ENCODE measurements around the gene TLE4. TPM values are rescaled to one million over a fixed set of nuclear protein-coding genes. Genes with fewer than 3 reads are reported as not detected.

Gene TLE4
- polyA plus RNA-seq, 3 donors, result 21.0 to 107 (median 21.7) TPM

DNA sequence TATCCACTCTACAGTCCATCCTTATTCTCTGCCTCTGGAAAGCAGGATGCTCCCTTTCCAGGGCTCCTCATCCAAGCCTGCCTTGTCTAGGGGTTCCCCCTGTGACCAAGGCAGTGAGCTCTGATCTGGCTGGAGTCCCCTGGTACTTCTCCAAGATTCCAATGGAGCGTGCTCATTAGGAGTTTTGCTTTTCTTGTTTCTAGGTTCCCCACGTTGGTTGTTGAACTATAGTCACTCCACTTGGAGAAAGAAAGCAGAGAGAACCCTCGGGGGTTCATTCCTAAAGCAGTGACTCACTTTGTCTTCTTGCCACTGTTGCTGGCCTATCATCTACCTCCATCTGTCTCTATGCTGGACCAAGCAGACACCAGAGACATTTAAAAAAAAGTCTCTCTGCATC lies 192.6 kb downstream of the TLE4 start:
- no peaks in the 10 kb centered on the region for H3K9me3 ChIP-seq (replicated peaks in 1 of 2; ENCODE audit: control insufficient read depth in 1 of 2, insufficient read depth in 1 of 2, low read length in 2 of 2)
- no peaks in the 10 kb centered on the region for H4K20me1 ChIP-seq (ENCODE audit: insufficient read depth, low read length)
- Mint-ChIP-seq H3K9me3 (peaks cover 0 to 5% (median under 1%) of the 10 kb centered on the region in 7 donors), H3K36me3 (no peaks in the 10 kb centered on the region), H3K4me3 (no peak overlapping the region), H3K27ac (no peak overlapping the region), H3K4me1 (no peaks in the 10 kb centered on the region), H3K27me3 (ENCODE audit: low read depth in 3 of 3) (peaks cover 2 to 3% (median 2%) of the 10 kb centered on the region in 3 donors)
- no peaks in the 10 kb centered on the region for H3K36me3 ChIP-seq (replicated peaks in 1 of 2; ENCODE audit: control insufficient read depth in 1 of 2, insufficient read depth in 2 of 2, low read length in 2 of 2)
- no peak overlapping the region for H3K9ac ChIP-seq (ENCODE audit: insufficient read depth, low read length, poor library complexity, severe bottlenecking)
- H3K4me2 ChIP-seq (replicated peaks; ENCODE audit: extremely low read depth, low read length, poor library complexity, severe bottlenecking), result no peak overlapping the region
- H3K27ac ChIP-seq (ENCODE audit: low read depth in 1 of 2, low read length in 2 of 2), result no peak overlapping the region
- 90% methylated on average over 2 of the region's 3 CpGs for WGBS (ENCODE audit: insufficient coverage)
- H3K4me1 ChIP-seq (ENCODE audit: control insufficient read depth in 1 of 2, insufficient read depth in 2 of 2, low read length in 2 of 2), result no peaks in the 10 kb centered on the region
- no peak overlapping the region for H3K4me3 ChIP-seq (replicated peaks in 1 of 3; ENCODE audit: low read depth in 2 of 3, low read length in 3 of 3)
- no peaks in the 10 kb centered on the region for H3K27me3 ChIP-seq (ENCODE audit: control insufficient read depth in 2 of 2, insufficient read depth in 2 of 2, low read length in 2 of 2)
- no peaks in the 10 kb centered on the region for H3K79me2 ChIP-seq (ENCODE audit: insufficient read depth, low read length)
- H2AFZ ChIP-seq (ENCODE audit: insufficient read depth, low read depth, low read length, poor library complexity, severe bottlenecking), result no peak overlapping the region
- TF ChIP-seq, protein P1, sequence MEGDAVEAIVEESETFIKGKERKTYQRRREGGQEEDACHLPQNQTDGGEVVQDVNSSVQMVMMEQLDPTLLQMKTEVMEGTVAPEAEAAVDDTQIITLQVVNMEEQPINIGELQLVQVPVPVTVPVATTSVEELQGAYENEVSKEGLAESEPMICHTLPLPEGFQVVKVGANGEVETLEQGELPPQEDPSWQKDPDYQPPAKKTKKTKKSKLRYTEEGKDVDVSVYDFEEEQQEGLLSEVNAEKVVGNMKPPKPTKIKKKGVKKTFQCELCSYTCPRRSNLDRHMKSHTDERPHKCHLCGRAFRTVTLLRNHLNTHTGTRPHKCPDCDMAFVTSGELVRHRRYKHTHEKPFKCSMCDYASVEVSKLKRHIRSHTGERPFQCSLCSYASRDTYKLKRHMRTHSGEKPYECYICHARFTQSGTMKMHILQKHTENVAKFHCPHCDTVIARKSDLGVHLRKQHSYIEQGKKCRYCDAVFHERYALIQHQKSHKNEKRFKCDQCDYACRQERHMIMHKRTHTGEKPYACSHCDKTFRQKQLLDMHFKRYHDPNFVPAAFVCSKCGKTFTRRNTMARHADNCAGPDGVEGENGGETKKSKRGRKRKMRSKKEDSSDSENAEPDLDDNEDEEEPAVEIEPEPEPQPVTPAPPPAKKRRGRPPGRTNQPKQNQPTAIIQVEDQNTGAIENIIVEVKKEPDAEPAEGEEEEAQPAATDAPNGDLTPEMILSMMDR (IDR thresholded peaks at IDR 0.05), result no peak
- DNase-seq, result no peak
- intact Hi-C loops (cut with micrococcal nuclease), result no loop called here

DNA sequence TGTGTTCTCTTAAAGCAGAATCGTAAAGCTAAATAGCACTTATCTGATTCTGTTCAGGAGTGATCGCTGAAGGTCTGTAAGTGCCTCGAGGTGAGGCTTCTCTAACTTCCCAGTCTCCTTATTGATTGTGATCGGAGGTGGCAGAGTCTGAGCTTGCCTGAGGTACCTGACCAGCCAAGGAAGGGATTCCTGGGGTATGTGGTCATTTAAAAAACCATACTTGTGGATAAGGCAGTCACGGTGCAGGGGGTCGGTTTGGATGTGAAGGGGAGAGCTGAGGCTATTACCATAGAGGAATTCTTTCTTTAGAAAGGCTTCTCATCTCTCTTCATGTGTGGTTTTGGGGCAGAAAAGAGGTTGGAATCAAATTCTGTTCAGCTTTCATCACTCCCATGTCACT lies 193.7 kb downstream of the TLE4 start:
- no peaks in the 10 kb centered on the region for H3K27me3 ChIP-seq (ENCODE audit: control insufficient read depth in 2 of 2, insufficient read depth in 2 of 2, low read length in 2 of 2)
- H3K4me3 ChIP-seq (replicated peaks in 1 of 3; ENCODE audit: low read depth in 2 of 3, low read length in 3 of 3), result no peak overlapping the region
- peaks cover 2 to 3% (median 2%) of the 10 kb centered on the region in 3 donors for H3K27me3 Mint-ChIP-seq (ENCODE audit: low read depth in 3 of 3)
- H3K36me3 ChIP-seq (replicated peaks in 1 of 2; ENCODE audit: control insufficient read depth in 1 of 2, insufficient read depth in 2 of 2, low read length in 2 of 2), result no peaks in the 10 kb centered on the region
- no peaks in the 10 kb centered on the region for H3K36me3 Mint-ChIP-seq
- no peak overlapping the region for H3K27ac Mint-ChIP-seq
- H3K9me3 ChIP-seq (replicated peaks in 1 of 2; ENCODE audit: control insufficient read depth in 1 of 2, insufficient read depth in 1 of 2, low read length in 2 of 2), result peaks cover 0 to 3% of the 10 kb centered on the region in 2 donors
- H3K4me2 ChIP-seq (replicated peaks; ENCODE audit: extremely low read depth, low read length, poor library complexity, severe bottlenecking), result no peak overlapping the region
- H3K4me3 Mint-ChIP-seq, result no peak overlapping the region
- H3K9me3 Mint-ChIP-seq, result peaks cover 0 to 8% (median 2%) of the 10 kb centered on the region in 7 donors
- H3K4me1 Mint-ChIP-seq, result no peaks in the 10 kb centered on the region
- H2AFZ ChIP-seq (ENCODE audit: insufficient read depth, low read depth, low read length, poor library complexity, severe bottlenecking), result no peak overlapping the region
- DNase-seq, result no peak
- no peaks in the 10 kb centered on the region for H4K20me1 ChIP-seq (ENCODE audit: insufficient read depth, low read length)
- no peaks in the 10 kb centered on the region for H3K4me1 ChIP-seq (ENCODE audit: control insufficient read depth in 1 of 2, insufficient read depth in 2 of 2, low read length in 2 of 2)
- 100% methylated on average over 1 of the region's 6 CpGs for WGBS (ENCODE audit: insufficient coverage)
- no peak overlapping the region for H3K27ac ChIP-seq (ENCODE audit: low read depth in 1 of 2, low read length in 2 of 2)
- H3K9ac ChIP-seq (ENCODE audit: insufficient read depth, low read length, poor library complexity, severe bottlenecking), result no peak overlapping the region
- TF ChIP-seq, protein P1 (IDR thresholded peaks at IDR 0.05), result no peak
- intact Hi-C loops (cut with micrococcal nuclease), result no loop called here
- no peaks in the 10 kb centered on the region for H3K79me2 ChIP-seq (ENCODE audit: insufficient read depth, low read length)

Measured in CD14-positive monocyte (primary cell).